OCI-LY1 (cell line): Measurements from ENCODE around the gene CYTH3.

Source experiments
- CTCF ChIP-seq: fragments of 200-600 bp; sonication (generic), shearing (Covaris generic); IDR thresholded peaks from 2 replicates; pipeline ENCODE4 v1.5.1; 2017; ENCODE audit warnings: mild to moderate bottlenecking, antibody characterized with exemption, low read length, moderate library complexity, mixed read lengths
- EZH2 ChIP-seq: fragments of 200-600 bp; sonication (generic), shearing (Covaris generic); IDR thresholded peaks from 2 replicates; pipeline ENCODE4 v1.8.0; 2017; ENCODE audit warnings: borderline replicate concordance, mixed run types, mild to moderate bottlenecking, antibody characterized with exemption, low read length, moderate library complexity, mixed read lengths

GRCh38 chr7:6268907-6269306 is 3.5 kb downstream of the CYTH3 start:
- TF ChIP-seq CTCF = no peak
- no peak for TF ChIP-seq EZH2
